DOHH2 (cell line): ENCODE measurements around the gene TIRAP.

ENCODE experiments used
- EZH2phosphoT487 ChIP-seq: fragments of 200-600 bp; sonication (generic); IDR thresholded peaks from 2 replicates; pipeline ENCODE4 v1.6.1; 2017; ENCODE audit warnings: borderline replicate concordance, mild to moderate bottlenecking, antibody characterized with exemption, low read length, moderate library complexity, mixed read lengths
- TF ChIP-seq, protein P1 (sequence below): fragments of 200-600 bp; sonication (generic); IDR thresholded peaks from one replicate; pipeline ENCODE4 v1.5.1; 2014; ENCODE audit warnings: antibody characterized with exemption, mild to moderate bottlenecking, low read depth, low read length; ENCODE audit not compliant: poor library complexity, severe bottlenecking

DNA sequence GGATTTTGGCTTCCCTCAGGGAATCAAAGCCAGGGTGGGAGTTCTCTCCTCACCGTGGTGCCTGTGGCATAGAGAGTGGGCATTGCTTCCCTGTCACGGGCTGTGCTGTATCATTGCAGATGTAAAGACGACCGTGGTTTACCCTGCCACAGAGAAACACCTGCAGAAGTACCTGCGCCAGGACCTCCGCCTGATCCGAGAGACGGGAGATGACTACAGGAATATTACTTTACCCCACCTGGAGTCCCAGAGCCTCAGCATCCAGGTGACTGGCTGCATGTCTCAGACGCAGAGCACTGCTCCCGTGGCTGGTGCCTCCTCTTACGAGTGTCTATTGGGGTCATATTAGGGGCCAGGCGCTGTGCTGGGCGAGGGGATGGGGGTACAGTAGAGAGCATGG is 48.4 kb downstream of the TIRAP start:
- TF ChIP-seq, protein P1, sequence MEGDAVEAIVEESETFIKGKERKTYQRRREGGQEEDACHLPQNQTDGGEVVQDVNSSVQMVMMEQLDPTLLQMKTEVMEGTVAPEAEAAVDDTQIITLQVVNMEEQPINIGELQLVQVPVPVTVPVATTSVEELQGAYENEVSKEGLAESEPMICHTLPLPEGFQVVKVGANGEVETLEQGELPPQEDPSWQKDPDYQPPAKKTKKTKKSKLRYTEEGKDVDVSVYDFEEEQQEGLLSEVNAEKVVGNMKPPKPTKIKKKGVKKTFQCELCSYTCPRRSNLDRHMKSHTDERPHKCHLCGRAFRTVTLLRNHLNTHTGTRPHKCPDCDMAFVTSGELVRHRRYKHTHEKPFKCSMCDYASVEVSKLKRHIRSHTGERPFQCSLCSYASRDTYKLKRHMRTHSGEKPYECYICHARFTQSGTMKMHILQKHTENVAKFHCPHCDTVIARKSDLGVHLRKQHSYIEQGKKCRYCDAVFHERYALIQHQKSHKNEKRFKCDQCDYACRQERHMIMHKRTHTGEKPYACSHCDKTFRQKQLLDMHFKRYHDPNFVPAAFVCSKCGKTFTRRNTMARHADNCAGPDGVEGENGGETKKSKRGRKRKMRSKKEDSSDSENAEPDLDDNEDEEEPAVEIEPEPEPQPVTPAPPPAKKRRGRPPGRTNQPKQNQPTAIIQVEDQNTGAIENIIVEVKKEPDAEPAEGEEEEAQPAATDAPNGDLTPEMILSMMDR = no peak
- TF ChIP-seq EZH2phosphoT487 = no peak
